Measurements from ENCODE around the gene MAD1L1.
"Not testable (repeated sequence)": the region's sequence is repeated elsewhere in the genome, so short reads cannot be mapped to it uniquely, and the experiment has no call there.

Gene MAD1L1

DNA sequence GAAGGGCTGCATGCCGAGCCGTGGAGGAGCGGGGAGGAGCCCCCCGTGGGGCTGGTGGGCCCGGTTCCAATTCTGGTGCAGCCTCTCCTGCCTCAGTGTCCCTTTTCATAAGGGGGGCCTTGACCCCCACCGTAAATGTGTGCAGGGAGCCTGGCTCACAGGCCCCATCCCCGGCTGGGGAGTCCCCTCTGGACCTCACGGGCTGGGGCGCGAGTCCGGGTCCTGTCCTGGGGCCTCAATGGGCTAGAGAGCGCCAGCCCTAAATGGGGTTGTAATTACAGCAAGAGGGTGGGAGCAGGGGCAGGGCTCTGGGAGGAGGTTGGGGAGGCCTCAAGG lies 359.7 kb downstream of the MAD1L1 start:
- DNase-seq (ENCODE audit: low read depth in 3 of 3, low spot score in 1 of 3): no peak

DNA sequence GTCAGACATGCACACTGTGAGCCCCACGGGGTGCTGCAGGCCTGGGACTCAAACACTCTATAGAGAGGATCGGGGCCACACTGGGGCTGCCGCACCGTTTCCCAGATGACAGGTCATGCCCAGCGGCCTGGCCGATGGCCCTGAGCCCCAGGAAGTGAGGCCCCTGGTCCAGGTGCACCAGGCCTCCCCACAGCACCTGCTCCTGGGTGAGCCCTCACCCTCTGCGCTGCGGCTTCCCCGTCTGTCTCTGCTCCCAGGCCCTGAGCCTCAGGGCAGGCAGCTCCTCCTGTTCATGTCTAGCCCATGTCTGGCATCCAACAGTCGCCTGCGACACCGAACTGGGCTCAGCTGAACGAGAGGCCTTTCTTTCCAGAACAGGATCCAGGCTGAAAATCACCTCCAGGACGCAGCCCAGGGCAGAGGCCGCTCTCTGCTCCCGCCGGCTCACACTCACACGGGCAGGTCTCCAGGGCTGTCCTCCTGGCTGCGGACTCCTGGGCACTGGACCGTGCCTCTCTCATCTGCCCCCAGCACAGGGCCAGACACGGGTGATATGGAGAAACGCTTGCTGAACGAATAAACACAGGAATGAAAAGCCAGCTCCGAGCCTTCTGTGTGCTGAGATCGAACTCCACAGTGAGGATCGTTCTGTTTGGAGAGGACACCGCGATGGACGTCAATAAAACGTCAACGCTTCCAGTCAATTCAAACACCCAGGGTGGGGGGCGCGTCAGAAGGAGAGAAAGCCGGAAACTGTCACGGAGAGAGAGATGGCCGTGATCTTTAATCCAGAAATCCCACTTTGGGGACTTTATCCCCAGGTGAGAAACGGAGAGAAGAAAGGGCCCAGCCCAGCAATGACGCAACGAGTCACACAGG lies 360.3 kb downstream of the MAD1L1 start:
- DNase-seq (ENCODE audit: low read depth in 3 of 3, low spot score in 1 of 3): no peak

DNA sequence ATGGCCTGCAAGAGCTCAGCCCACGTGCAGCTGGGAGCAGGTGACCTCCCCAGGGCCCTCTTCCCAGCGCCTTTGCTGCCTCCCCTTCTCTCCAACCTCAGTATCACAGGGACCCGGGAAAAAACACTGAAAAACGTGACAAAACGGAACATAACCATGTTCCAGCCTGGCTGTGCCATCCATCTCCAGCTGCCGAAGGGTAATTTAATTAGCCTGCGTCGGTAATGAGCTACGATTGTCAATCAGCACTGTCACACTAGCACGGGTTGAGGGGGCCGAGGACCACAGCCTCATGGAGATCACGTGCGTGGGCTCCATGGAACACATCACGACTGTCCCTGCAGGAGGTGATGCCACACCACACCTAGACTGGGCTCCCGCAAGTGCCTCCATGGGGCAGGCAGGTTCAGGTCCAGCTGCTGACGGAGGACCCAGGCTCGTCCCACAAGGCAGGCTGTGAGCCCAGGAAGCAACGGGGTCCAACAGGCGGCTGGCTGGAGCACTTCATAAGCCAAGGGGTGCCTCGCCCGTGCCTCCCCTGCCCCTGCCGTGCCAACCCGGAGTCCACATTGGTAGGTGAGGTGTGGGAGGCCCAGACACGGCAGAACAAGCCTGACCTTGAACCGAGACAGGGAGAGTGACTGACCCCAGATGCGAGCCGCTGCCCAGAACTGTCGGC lies 363.2 kb downstream of the MAD1L1 start:
- no peak for DNase-seq (ENCODE audit: low read depth in 3 of 3, low spot score in 1 of 3)

DNA sequence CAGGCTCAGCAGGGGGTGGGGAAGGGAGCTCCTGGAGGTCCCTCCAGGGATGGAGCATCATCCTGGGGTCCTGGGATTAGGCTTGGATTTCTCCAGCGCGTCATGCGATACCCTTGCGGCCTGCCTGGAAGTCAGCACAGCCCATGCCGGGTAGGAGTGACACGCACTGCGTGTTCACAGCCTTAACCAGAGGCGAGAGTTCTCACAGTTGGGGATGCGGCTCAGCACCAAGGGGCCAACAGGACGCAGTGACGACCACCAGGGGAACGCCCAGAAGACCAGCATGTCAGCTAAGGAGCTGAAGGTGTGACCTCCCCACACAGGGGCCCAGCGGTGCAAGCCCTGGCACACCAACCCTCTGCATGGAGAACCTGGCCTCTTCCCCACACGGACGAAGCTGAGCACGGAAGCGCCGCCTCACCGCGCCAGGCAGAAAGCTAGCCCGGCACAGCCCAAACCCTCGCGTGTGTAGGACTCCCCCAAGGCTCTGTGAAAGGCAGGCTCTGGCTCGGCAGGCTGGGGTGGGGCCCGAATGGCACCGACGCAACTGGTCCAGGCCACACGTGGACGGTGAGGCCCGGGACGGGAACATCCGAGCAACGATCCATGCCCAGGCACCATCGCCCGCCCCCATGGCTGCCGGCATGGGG lies 364.1 kb downstream of the MAD1L1 start:
- no peak for DNase-seq (ENCODE audit: low read depth in 3 of 3, low spot score in 1 of 3)

DNA sequence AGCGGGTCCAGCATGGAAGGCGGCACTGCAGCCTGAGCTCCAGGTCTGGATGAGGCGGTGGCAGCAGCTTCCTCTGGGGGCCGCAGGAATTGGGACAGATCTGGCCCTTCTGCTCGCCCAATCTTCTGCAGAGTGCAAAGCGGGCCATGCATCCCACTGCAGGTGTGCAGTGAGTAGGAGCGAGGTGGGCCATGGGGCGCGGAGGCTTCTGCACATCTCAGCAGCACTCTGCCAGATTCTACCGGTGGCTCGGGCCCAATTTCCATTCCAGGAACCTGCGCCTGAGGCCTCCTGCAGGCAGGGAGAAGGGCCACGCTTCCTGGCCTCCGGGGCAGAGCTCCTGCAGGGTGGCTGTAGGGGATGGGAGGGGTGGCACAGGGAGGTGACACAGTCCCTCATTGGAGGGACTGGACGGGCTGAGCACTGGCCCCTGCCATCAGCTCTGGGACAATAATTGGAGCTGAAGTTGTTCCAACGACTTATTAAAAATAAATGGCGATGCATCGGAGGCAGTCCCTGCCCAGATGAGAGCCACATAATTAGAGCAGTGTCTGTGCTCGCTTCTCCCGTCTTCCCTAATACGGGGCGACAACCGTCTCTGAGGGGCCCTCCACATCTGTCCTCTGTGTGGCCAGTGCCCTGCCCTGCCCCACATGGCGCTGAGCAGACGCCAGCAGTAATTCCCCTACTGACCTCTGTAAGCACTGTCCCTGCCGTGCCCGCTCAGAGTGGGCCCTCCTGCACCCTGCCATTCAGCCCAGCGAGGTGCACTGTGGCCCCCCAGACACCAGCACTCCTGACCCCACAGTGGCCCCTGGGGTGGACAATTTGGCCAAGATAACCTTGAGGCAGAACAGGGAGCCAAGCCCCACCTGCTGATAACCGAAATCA lies 365.1 kb downstream of the MAD1L1 start:
- DNase-seq (ENCODE audit: low read depth in 3 of 3, low spot score in 1 of 3): no peak

DNA sequence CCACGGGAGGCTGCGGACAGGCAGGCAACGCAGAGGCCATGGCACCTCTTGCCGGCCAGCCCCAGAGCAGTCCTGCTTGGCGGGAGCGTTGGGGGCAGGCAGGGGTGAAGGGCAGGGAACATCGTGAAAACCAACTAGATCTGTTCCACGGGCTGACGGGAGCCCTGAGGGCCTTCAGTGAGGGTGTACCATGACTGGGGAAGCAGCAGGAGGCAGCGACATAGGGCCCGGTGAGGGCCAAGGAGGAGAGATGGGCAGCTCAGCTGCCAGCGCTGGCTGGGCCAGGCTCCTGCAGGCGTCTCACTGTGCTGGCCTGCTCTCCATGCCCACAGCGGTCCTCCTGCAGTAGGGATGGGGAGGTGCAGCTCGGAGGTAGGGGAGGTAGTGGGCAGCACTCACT lies 366.1 kb downstream of the MAD1L1 start:
- no peak for DNase-seq (ENCODE audit: low read depth in 3 of 3, low spot score in 1 of 3)

DNA sequence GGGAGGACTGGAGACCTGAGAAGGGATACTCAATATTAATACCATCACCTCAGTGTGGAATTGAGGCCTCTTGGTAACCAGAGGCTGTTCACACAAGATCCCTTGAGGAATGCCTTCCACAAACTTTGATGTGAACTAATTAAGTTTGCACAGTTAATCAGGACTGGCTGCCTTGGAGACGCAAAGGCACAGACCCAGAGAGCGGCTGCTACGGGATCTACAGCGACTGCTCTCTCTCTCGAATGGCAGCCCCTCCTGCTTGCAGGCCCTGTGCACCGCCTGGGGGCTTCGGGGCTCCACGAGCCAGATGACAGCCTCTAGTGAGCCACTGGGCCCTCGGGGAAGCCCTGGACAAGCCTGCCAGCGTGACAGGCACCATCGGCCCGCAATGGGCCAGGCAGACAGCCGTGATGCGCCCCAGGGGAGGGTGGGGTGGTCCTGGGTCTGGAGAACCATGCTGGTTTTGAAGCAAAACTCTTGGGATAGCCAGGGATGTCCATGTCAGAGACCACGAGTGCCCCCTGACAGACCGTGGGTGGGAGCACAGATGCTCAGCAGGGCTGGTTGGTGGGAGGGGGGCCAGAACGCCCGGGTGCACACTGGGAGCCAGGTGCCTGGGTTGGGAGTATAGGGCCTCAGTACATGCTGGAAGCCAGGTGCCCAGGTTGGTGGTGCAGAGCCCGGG lies 367.0 kb downstream of the MAD1L1 start:
- DNase-seq (ENCODE audit: low read depth in 3 of 3, low spot score in 1 of 3): no peak

DNA sequence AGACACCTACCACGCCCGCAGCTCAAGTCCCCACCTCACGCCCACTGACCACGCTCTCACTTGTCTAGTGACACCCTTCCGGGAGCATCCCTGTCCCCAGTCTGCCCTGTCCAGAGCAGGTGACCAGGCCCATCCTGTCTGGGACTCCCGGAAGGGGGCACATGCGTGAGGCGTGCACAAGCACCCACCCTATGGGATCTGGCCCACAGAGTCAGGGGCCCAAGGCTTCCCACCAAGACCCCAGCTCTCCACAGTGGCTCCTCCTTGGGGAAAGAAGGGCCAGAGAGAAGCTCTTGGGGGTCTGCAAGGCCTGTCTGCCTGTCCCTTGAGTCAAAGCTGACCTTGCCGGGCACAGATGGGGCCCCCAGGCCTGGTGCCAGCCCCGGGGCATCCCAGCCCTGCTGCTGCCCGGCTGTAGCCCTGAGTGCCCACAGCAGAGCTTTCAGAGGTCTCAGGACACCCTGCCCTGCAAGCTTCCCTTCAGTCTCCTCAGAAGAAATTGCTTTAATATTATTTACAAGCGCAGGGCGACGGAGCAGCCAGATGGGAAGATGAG lies 367.7 kb downstream of the MAD1L1 start:
- no peak for DNase-seq (ENCODE audit: low read depth in 3 of 3, low spot score in 1 of 3)

DNA sequence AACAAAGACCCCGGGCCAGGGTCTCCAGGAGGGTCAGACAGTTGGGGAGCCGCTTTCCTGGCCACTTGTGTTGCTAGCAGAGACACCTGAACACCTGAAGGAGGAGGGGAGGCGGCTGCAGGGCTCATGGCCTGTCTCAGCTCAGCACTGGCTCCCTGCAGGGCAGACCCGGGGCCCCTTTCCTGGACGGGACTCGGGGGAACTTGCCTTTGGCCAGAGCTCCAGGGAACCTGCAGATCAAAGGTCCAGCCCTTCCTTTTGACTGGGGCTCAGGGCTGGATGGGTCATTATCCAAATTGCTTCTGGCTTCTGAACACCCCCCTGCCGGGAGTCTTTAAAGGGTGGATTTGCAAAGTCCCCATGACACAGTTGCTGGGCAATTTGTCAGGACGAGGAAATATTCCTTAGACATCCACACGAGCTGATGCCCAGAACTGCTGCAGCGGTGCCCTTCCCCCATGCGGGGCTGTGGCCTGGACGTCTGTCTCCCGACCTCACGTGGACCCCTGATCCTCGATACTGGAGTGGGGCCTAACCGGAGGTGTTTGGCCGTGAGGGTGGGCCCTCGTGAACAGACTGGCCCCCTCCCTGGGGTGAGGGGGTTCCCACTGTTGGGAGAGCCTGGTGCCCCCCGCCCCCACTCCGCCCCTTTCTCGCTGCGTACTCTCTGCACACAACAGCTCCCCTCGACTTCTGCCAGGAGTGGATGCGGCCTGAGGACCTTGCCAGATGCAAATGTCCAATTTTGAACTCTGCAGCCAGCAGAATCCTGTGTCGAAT lies 368.4 kb downstream of the MAD1L1 start:
- no peak for DNase-seq (ENCODE audit: low read depth in 3 of 3, low spot score in 1 of 3)

DNA sequence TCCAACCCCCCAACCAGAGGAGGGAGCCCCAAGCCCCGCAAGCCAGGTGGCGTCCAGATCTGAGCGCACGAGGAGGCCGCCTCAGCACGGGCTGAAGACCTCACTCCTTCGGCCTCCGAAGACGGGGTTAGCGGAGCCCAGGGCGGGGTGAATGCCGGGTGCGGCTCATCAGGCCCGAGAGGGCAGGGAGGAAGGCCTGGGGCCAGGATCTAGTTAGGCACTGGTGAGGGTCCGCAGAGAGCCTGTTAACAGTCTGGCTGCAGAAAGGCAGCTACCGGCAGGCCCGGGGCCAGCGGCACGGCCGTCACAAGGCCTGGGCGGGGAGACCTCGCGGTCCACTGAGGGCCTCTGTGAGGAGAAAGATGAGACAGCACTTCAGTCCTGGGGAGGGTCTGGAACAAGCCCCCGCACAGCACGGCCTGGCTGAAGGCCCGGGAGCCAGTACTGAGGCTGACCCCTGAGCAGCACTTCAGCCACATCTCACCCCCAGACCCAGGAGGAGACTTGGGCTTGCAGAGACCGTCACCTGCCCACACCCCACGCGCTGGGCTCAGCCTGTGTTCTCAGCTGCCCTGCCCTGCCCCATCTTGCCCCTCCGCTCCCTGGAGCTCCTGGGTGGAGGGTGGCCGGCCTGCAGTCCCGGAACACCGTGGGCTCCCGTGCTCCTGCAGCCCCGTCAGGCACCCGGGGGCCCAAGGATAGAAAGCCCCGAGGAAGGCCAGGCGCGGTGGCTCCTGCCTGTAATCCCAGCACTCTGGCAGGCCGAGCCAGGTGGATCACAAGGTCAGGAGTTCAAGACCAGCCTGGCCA lies 369.4 kb downstream of the MAD1L1 start:
- no peak for DNase-seq (ENCODE audit: low read depth in 3 of 3, low spot score in 1 of 3)

DNA sequence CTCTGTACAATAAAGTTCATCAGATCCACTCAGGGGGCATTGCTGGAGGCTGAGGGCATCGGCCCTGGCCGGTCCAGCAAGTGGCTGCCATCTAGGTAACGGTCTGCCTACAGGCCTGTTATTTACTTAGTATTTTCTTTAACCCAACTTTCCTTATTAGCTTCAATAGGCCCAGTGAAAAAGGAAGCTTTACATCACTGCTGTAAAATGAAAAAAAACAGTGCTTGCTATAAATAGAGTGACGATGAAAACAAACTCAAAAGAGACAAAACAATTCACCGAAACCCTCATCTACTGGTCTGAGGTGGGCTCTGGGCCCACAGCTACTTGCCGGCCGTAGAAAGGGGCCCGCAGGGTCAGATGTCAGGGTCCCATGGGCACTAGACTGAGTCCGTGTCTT lies 370.2 kb downstream of the MAD1L1 start:
- no peak for DNase-seq (ENCODE audit: low read depth in 3 of 3, low spot score in 1 of 3)

DNA sequence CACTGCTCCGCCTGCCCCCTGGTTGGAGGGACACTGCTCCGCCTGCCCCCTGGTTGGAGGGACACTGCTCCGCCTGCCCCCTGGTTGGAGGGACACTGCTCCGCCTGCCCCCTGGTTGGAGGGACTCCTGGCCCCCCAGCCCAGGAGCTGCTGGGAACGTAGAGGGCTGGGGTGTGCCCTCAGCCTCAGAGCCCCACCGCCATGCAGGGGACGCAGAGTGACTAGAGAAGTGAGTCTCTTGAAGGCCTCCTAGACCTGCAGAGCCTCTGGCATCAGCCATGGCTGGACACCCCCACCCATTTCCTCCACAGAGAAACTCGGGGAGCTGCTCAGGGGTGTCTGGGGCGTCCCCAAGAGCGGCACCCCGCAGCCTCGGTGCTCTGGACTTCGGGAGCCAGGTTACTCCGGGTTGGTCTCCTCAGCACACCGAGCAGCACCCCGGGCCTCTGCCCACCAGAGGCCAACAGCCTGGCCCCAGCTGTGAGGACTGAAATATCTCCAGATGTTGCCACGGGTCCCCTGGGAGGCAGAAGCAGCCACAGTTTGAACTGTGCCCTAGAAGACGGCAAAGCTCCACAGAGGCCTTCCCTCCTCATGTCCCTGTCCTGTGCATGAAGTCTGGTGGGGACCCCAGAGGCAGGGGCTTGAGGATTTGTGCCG lies 370.8 kb downstream of the MAD1L1 start:
- DNase-seq (ENCODE audit: low read depth in 3 of 3, low spot score in 1 of 3): no peak

DNA sequence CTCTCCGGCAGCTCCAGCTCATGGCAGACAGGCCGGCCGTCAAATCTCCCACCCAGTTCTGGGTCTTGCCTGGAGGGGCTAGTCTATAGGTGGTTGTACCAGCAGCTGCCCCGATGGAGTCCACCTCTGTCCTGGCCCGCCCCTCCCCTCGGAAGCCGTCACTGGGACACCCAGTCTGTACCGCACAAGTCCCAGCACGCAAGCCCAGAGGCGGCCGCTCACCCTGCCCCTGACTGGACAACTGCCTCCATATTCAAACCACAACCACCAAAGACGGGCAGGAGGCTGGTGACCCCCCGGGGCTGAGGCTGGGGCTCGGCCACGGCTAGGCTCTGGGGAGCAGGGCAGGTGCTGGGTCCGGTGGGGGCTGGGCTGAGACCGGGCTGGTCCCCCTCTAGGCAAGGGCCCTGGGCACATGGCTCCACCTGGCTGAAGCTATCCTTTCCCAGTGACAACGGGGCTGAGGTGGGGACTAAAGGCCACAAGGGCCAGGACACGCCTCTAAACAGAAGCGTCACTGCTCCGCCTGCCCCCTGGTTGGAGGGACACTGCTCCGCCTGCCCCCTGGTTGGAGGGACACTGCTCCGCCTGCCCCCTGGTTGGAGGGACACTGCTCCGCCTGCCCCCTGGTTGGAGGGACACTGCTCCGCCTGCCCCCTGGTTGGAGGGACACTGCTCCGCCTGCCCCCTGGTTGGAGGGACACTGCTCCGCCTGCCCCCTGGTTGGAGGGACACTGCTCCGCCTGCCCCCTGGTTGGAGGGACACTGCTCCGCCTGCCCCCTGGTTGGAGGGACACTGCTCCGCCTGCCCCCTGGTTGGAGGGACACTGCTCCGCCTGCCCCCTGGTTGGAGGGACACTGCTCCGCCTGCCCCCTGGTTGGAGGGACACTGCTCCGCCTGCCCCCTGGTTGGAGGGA lies 371.6 kb downstream of the MAD1L1 start:
- DNase-seq (ENCODE audit: low read depth in 3 of 3, low spot score in 1 of 3): not testable (repeated sequence)

DNA sequence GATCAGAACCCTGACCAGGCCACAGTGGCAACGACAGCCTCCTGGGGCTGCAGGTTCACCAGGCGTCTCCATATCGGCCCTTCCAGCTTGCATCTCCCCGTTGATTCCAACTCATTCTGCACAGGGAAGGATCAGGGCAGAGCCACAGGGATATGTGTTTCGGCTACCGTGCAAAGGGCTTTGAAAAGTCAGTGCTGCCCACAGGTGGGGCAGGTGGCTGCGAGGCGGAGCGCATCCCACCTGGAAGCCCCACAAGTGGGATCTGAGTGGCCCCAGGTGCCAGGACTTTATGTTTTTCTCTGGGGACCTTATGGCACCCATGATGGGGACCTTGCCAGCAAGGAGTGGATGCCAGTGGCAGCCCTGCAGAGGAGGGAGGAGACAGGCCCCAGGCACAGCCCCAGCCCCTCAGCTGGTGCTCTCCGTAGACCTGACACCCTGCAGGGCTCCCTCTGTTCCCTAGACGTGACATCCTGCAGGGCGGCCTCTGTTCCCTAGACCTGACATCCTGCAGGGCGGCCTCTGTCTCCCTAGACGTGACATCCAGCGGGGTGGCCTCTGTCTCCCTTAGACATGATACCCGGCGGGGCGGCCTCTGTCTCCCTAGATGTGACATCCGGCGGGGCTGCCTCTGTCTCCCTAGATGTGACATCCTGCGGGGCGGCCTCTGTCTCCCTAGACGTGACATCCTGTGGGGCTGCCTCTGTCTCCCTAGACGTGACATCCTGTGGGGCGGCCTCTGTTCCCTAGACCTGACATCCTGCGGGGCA lies 373.3 kb downstream of the MAD1L1 start:
- DNase-seq (ENCODE audit: low read depth in 3 of 3, low spot score in 1 of 3): no peak

DNA sequence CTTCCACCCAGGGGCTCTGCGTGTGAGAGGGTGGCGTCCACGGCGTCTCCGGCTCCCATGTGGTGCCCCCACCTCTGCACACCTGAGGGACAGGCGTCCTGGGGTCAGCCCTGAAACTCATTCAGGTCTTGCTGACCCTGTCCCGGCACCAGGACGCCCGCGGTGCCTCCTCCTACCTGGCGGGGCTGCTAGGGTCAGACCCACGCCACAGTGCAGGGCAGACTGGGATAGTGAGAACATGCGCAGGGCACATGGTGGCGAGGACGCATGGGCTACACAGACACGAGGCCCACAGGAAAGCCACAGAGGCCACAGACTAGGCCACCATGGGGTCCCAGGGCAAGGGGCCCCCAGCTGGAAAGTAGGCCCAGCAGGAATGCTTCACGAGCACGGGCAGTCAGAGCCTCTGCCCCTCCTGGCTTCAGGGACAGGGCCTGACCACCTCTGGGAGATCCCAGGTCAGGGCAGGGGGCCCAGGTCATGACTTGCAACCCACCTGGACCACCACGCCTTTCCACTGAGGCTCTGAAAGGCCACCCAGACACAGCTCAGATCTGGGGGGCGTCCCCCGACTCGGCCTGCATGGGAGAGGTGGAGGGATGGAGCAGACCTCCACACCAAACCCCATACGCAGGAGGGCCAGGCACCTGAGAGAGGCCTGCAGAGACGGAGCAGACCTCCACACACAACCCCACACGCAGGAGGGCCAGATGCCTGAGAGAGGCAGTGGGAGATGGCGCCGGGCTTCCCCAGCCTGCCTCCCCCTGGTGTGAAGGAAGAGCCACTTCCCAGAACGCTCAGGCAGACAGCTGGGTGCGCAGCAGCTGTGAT lies 374.1 kb downstream of the MAD1L1 start:
- DNase-seq (ENCODE audit: low read depth in 3 of 3, low spot score in 1 of 3): no peak

Data from stimulated activated CD4-positive, alpha-beta T cell treated with anti-CD3 and anti-CD28 coated beads, TNF-alpha, amount 100 ng/mL, for 1 hour (primary cell).